ENCODE results near the gene JUP. TPM values are rescaled to one million over a fixed set of nuclear protein-coding genes. Genes with fewer than 3 reads are reported as not detected.

The JUP gene
- total and polyA plus RNA-seq, 2 of the 13 experiments (the other 11 are each of a cell fraction or from before 2014, with no cell fraction given): 12.1 to 20.6 TPM

GRCh38 chr17:41806685-41807445 lies 20.4 kb upstream of the JUP start (continued):
- TF ChIP-seq ZNF460 (CRISPR knock-in tag; IDR thresholded peaks at IDR 0.05; ENCODE audit: borderline replicate concordance): no peak

GRCh38 chr17:41803049-41804020 lies 16.8 kb upstream of the JUP start:
- BruUV-seq (replicated peaks): no TSS peak
- no peak for TF ChIP-seq NFE2L2 (IDR thresholded peaks at IDR 0.05; ENCODE audit: low read length)
- no peak for TF ChIP-seq ZNF883 (CRISPR knock-in tag; IDR thresholded peaks at IDR 0.05; ENCODE audit: not compliant biosample characterization)
- TF ChIP-seq ATF1 (CRISPR knock-in tag; IDR thresholded peaks at IDR 0.05): no peak
- no peak for TF ChIP-seq ZZZ3 (CRISPR knock-in tag; IDR thresholded peaks at IDR 0.05; ENCODE audit: borderline replicate concordance)
- TF ChIP-seq ZFYVE20 (CRISPR knock-in tag; IDR thresholded peaks at IDR 0.05; ENCODE audit: borderline replicate concordance, low read depth): no peak
- TF ChIP-seq GATAD2A (CRISPR knock-in tag; IDR thresholded peaks at IDR 0.05): no peak
- no peak for TF ChIP-seq ZNF33B (CRISPR knock-in tag; IDR thresholded peaks at IDR 0.05)
- no peak for TF ChIP-seq MXD4 (CRISPR knock-in tag; IDR thresholded peaks at IDR 0.05)
- TF ChIP-seq ELK4 (CRISPR knock-in tag; IDR thresholded peaks at IDR 0.05; ENCODE audit: borderline replicate concordance): no peak
- peak; percentile 75 for TF ChIP-seq AGO2 (optimal IDR thresholded peaks at IDR 0.05; ENCODE audit: low read depth, low read length)
- TF ChIP-seq ATAD3A (CRISPR knock-in tag; IDR thresholded peaks at IDR 0.05): no peak
- no peak for TF ChIP-seq RCOR2 (CRISPR knock-in tag; IDR thresholded peaks at IDR 0.05)
- peak; percentile 1; the same call in 1 of the 2 replicates for TF ChIP-seq ZNF687 (CRISPR knock-in tag; IDR thresholded peaks at IDR 0.05)
- TF ChIP-seq RBFOX2 (IDR thresholded peaks at IDR 0.05; ENCODE audit: low read depth, low read length): peak; percentile 60

More at GRCh38 chr17:41803049-41804020, 16.8 kb upstream of the JUP start:
- ChIA-PET CTCF (ENCODE audit: low intra/inter-chr PET ratio, low total read pairs) (interaction anchor here (3.8 kb wide), 1 partner anchor 64 kb away, joined by 97 read pairs; no protein-coding TSS in a partner anchor), POLR2A (interaction anchor here (1.5 to 2.6 kb wide), 2 partner anchors 8 to 65 kb away, joined by 3 to 18 read pairs; partner anchors contain the start of genes FKBP10 and P3H4)
- DNase-seq (ENCODE audit: low spot score) (no peak), FAIRE-seq (no peak), ATAC-seq (no peak)
- no peaks in the 10 kb centered on the region for H3K27me3 ChIP-seq (ENCODE audit: control insufficient read depth in 1 of 2, insufficient read depth in 2 of 2, low read length in 2 of 2)
- 93% methylated on average over 23 of the region's 24 CpGs for WGBS (ENCODE audit: low lambda C conversion rate)
- H3K27ac ChIP-seq (ENCODE audit: extremely low read length, insufficient read depth, low read length): no peak overlapping the region
- no peak overlapping the region for H2AFZ ChIP-seq (ENCODE audit: low read length)
- H3K36me3 ChIP-seq (replicated peaks in 1 of 2; ENCODE audit: control insufficient read depth in 1 of 2, insufficient read depth in 2 of 2, low read length in 2 of 2): peaks cover 4 to 6% of the 10 kb centered on the region in 2 experiments; a peak in 1 of 5 replicates
- H3K79me2 ChIP-seq (ENCODE audit: insufficient read depth, low read length): no peaks in the 10 kb centered on the region
- no peaks in the 10 kb centered on the region for H4K20me1 ChIP-seq (ENCODE audit: insufficient read depth, low read length)
- intact Hi-C loops (cut with micrococcal nuclease; ENCODE audit: unreplicated experiment) (no loop called here), in situ Hi-C loops (cut with HindIII; ENCODE audit: extremely low pct_ligation_motif_present, low pct_unique_long_range_greater_than_20kb) (loop anchor here (5.0 kb wide), 1 partner anchor 66 kb away; no protein-coding TSS in a partner anchor)
- no peaks in the 10 kb centered on the region for H3K9me3 ChIP-seq (ENCODE audit: low read length)
- peaks cover 36% of the 10 kb centered on the region for H3K4me1 ChIP-seq (ENCODE audit: insufficient read depth, low read length)
- H3K4me2 ChIP-seq (ENCODE audit: low read depth, low read length): no peak overlapping the region
- H3K4me3 ChIP-seq (replicated peaks in 1 of 3; ENCODE audit: insufficient read depth in 1 of 3, low read depth in 2 of 3, low read length in 3 of 3): no peak overlapping the region
- no peak overlapping the region for H3K9ac ChIP-seq (ENCODE audit: insufficient read depth, low read depth, low read length)
